Jurkat, Clone E6-1 (cell line): ENCODE measurements around the gene HOXC6.
A peak's percentile ranks its signal among the peaks of the same experiment; 100 is the strongest.

ENCODE experiments used
- DNase-seq: peaks from one replicate; pipeline ENCODE4 v3.0.0-alpha.2; 2011; ENCODE audit warnings: low read depth, low spot score
- H3K4me3 ChIP-seq: 2 replicates; pipeline ENCODE4 v1.5.1; 2011; ENCODE audit warnings: mild to moderate bottlenecking, low read length, control low read depth, moderate library complexity

The HOXC6 gene

GRCh38 chr12:53989227-53990113 lies 38.8 kb upstream of the HOXC6 start:
- H3K4me3 ChIP-seq = peak overlapping the region; percentile 30

GRCh38 chr12:53990311-53991076 lies 37.7 kb upstream of the HOXC6 start:
- H3K4me3 ChIP-seq = no peak overlapping the region
- no peak for DNase-seq

More at GRCh38 chr12:53989227-53990113, 38.8 kb upstream of the HOXC6 start:
- DNase-seq = peak; percentile 80

- H3K4me3 ChIP-seq = no peak overlapping the region
- DNase-seq = no peak
Observed at GRCh38 chr12:53991077-53991460, 37.2 kb upstream of the HOXC6 start.

- no peak overlapping the region for H3K4me3 ChIP-seq
- DNase-seq = no peak
Observed at GRCh38 chr12:53992377-53992889, 35.8 kb upstream of the HOXC6 start.

GRCh38 chr12:53993162-53994008 lies 34.9 kb upstream of the HOXC6 start:
- no peak overlapping the region for H3K4me3 ChIP-seq
- no peak for DNase-seq

GRCh38 chr12:53994009-53994263 lies 34.3 kb upstream of the HOXC6 start:
- no peak overlapping the region for H3K4me3 ChIP-seq
- no peak for DNase-seq

- no peak for DNase-seq
- H3K4me3 ChIP-seq = no peak overlapping the region
Observed at GRCh38 chr12:53994264-53995001, 33.8 kb upstream of the HOXC6 start.

GRCh38 chr12:53995002-53995377 lies 33.2 kb upstream of the HOXC6 start:
- H3K4me3 ChIP-seq = no peak overlapping the region
- no peak for DNase-seq

- no peak for DNase-seq
- H3K4me3 ChIP-seq = no peak overlapping the region
Observed at GRCh38 chr12:53995378-53996239, 32.6 kb upstream of the HOXC6 start.

GRCh38 chr12:53996240-53997203 lies 31.7 kb upstream of the HOXC6 start:
- DNase-seq = no peak
- no peak overlapping the region for H3K4me3 ChIP-seq

GRCh38 chr12:53997204-53998109 lies 30.8 kb upstream of the HOXC6 start:
- no peak overlapping the region for H3K4me3 ChIP-seq
- no peak for DNase-seq

GRCh38 chr12:53998110-53998899 lies 29.9 kb upstream of the HOXC6 start:
- H3K4me3 ChIP-seq = no peak overlapping the region
- no peak for DNase-seq

GRCh38 chr12:53998900-53999236 lies 29.4 kb upstream of the HOXC6 start:
- H3K4me3 ChIP-seq = no peak overlapping the region
- DNase-seq = no peak

GRCh38 chr12:53999559-54000115 lies 28.6 kb upstream of the HOXC6 start:
- no peak overlapping the region for H3K4me3 ChIP-seq

More at GRCh38 chr12:53999559-54000115, 28.6 kb upstream of the HOXC6 start:
- DNase-seq = no peak
